H9 (cell line): Measurements from ENCODE around the gene DIPK1B. TPM values are rescaled to one million over a fixed set of nuclear protein-coding genes. Genes with fewer than 3 reads are reported as not detected.
A peak's percentile ranks its signal among the peaks of the same experiment; 100 is the strongest.

ENCODE experiments used
- DNase-seq: peaks from one replicate; pipeline ENCODE4 v3.0.0-alpha.2; 2017
- H2AFZ ChIP-seq: one replicate; pipeline ENCODE4 v1.6.1; 2013; ENCODE audit warnings: mild to moderate bottlenecking, low read length, control low read depth, moderate library complexity
- H2AK5ac ChIP-seq: 2 replicates; pipeline ENCODE4 v1.6.1; 2013; ENCODE audit warnings: low read length, control low read depth, mixed read lengths; ENCODE audit not compliant: insufficient read length
- H2BK120ac ChIP-seq: one replicate; pipeline ENCODE4 v1.6.1; 2013; ENCODE audit warnings: low read depth, mild to moderate bottlenecking, low read length, control low read depth, inconsistent platforms; ENCODE audit not compliant: poor library complexity, severe bottlenecking
- H2BK12ac ChIP-seq: 2 replicates; pipeline ENCODE4 v1.6.1; 2013; ENCODE audit warnings: low read length, control low read depth, mixed read lengths, low read depth; ENCODE audit not compliant: insufficient read length
- H2BK15ac ChIP-seq: 2 replicates; pipeline ENCODE4 v1.6.1; 2013; ENCODE audit warnings: low read depth, low read length, control low read depth
- H2BK20ac ChIP-seq: one replicate; pipeline ENCODE4 v1.6.1; 2013; ENCODE audit warnings: low read depth, mild to moderate bottlenecking, low read length, control low read depth, inconsistent platforms; ENCODE audit not compliant: poor library complexity, severe bottlenecking
- H2BK5ac ChIP-seq: 2 replicates; pipeline ENCODE4 v1.6.1; 2013; ENCODE audit warnings: low read length, control low read depth, mixed read lengths; ENCODE audit not compliant: insufficient read length
- H3K14ac ChIP-seq: 2 replicates; pipeline ENCODE4 v1.6.1; 2013; ENCODE audit warnings: low read length, control low read depth; ENCODE audit not compliant: insufficient read depth
- H3K18ac ChIP-seq: 2 replicates; pipeline ENCODE4 v1.6.1; 2013; ENCODE audit warnings: low read depth, mild to moderate bottlenecking, mixed read lengths, low read length, control low read depth; ENCODE audit not compliant: insufficient read length
- H3K23ac ChIP-seq: 2 replicates; pipeline ENCODE4 v1.6.1; 2013; ENCODE audit warnings: low read length, control low read depth, mixed read lengths, low read depth; ENCODE audit not compliant: insufficient read length
- H3K23me2 ChIP-seq: 2 replicates; pipeline ENCODE4 v1.6.1; 2013; ENCODE audit warnings: low read depth, mild to moderate bottlenecking, mixed read lengths, low read length, control low read depth; ENCODE audit not compliant: insufficient read length, poor library complexity, severe bottlenecking
- H3K27ac ChIP-seq: 2 replicates; pipeline ENCODE4 v1.5.1; 2013; ENCODE audit warnings: low read length, control low read depth, mixed read lengths, low read depth; ENCODE audit not compliant: insufficient read length
- H3K27me3 ChIP-seq: 2 replicates; pipeline ENCODE4 v1.6.1; 2013; ENCODE audit warnings: low read length, control low read depth, inconsistent platforms; ENCODE audit not compliant: insufficient read depth
- H3K4ac ChIP-seq: 2 replicates; pipeline ENCODE4 v1.6.1; 2013; ENCODE audit warnings: low read depth, mild to moderate bottlenecking, control low read depth, inconsistent platforms, low read length, moderate library complexity
- H3K4me1 ChIP-seq: 2 replicates; pipeline ENCODE4 v1.6.1; 2013; ENCODE audit warnings: low read length, control low read depth, inconsistent platforms; ENCODE audit not compliant: insufficient read depth
- H3K4me2 ChIP-seq: 2 replicates; pipeline ENCODE4 v1.6.1; 2013; ENCODE audit warnings: low read length, control low read depth, mixed read lengths; ENCODE audit not compliant: insufficient read length, insufficient read depth
- H3K56ac ChIP-seq: 2 replicates; pipeline ENCODE4 v1.6.1; 2013; ENCODE audit warnings: low read depth, mild to moderate bottlenecking, mixed read lengths, low read length, control low read depth; ENCODE audit not compliant: insufficient read length
- H3K79me1 ChIP-seq: 2 replicates; pipeline ENCODE4 v1.6.1; 2013; ENCODE audit warnings: low read depth, mild to moderate bottlenecking, moderate library complexity, low read length, control low read depth, inconsistent platforms; ENCODE audit not compliant: insufficient read depth, poor library complexity, severe bottlenecking
- H3K79me2 ChIP-seq: 2 replicates; pipeline ENCODE4 v1.6.1; 2013; ENCODE audit warnings: low read length, control low read depth, inconsistent platforms; ENCODE audit not compliant: insufficient read depth
- H3K9ac ChIP-seq: 2 replicates; pipeline ENCODE4 v1.6.1; 2013; ENCODE audit warnings: low read length, control low read depth, mixed read lengths; ENCODE audit not compliant: insufficient read length; ENCODE audit errors: extremely low read depth
- H3K9me3 ChIP-seq: one replicate; pipeline ENCODE4 v1.6.1; 2013; ENCODE audit warnings: low read depth, low read length, inconsistent platforms; ENCODE audit not compliant: control insufficient read depth
- H3T11ph ChIP-seq: one replicate; pipeline ENCODE4 v1.6.1; 2013; ENCODE audit warnings: mild to moderate bottlenecking, low read length, control low read depth, inconsistent platforms
- H4K20me1 ChIP-seq: one replicate; pipeline ENCODE4 v1.6.1; 2013; ENCODE audit not compliant: control insufficient read depth, insufficient read length, insufficient read depth
- H4K5ac ChIP-seq: 2 replicates; pipeline ENCODE4 v1.6.1; 2013; ENCODE audit warnings: low read depth, mild to moderate bottlenecking, mixed read lengths, low read length, control low read depth; ENCODE audit not compliant: insufficient read length
- H4K8ac ChIP-seq: replicated peaks from 2 replicates; pipeline ENCODE4 v1.6.1; 2013; ENCODE audit warnings: low read length, control low read depth, mixed read lengths, low read depth; ENCODE audit not compliant: insufficient read length
- H4K91ac ChIP-seq: 2 replicates; pipeline ENCODE4 v1.6.1; 2013; ENCODE audit warnings: low read depth, mild to moderate bottlenecking, moderate library complexity, mixed read lengths, low read length, control low read depth; ENCODE audit not compliant: insufficient read length
- H3K27ac Mint-ChIP-seq, 3 experiments: 2 replicates in 2 of 3; 3 replicates in 1 of 3; pipeline ENCODE4 v1.8.0; 2020 to 2021; ENCODE audit warnings: mixed read lengths in 3 of 3, mild to moderate bottlenecking in 1 of 3, moderate library complexity in 1 of 3
- H3K27me3 Mint-ChIP-seq: 2 replicates; pipeline ENCODE4 v1.8.0; 2021; ENCODE audit warnings: low read depth, mild to moderate bottlenecking, moderate library complexity, mixed read lengths
- H3K36me3 Mint-ChIP-seq, 3 experiments: 2 replicates in 2 of 3; 3 replicates in 1 of 3; pipeline ENCODE4 v1.8.0; 2020 to 2021; ENCODE audit warnings: low read depth in 3 of 3, mixed read lengths in 3 of 3; ENCODE audit not compliant: insufficient read depth in 1 of 3
- H3K4me1 Mint-ChIP-seq, 2 experiments: 2 replicates each; pipeline ENCODE4 v1.8.0; 2020; ENCODE audit warnings: mixed read lengths in 2 of 2
- H3K4me3 Mint-ChIP-seq, 2 experiments: 2 replicates in 1 of 2; 3 replicates in 1 of 2; pipeline ENCODE4 v1.8.0; 2020 to 2021; ENCODE audit warnings: mild to moderate bottlenecking in 2 of 2, mixed read lengths in 2 of 2, moderate library complexity in 1 of 2
- H3K9me3 Mint-ChIP-seq, 2 experiments: 2 replicates in 1 of 2; 3 replicates in 1 of 2; pipeline ENCODE4 v1.8.0; 2020; ENCODE audit warnings: mild to moderate bottlenecking in 2 of 2, mixed read lengths in 2 of 2, moderate library complexity in 1 of 2
- CTCF ChIP-seq: fragments of 200-600 bp; sonication (generic); conservative IDR thresholded peaks from 3 replicates; pipeline ENCODE4 v1.8.0; 2021; ENCODE audit warnings: antibody characterized with exemption, mild to moderate bottlenecking
- WGBS: extraction: QIAGEN DNeasy Blood & Tissue Kit; methylation state at CpG from one replicate; pipeline ENCODE4 v1.1.7; 2013; ENCODE audit warnings: missing lambda C conversion rate, low lambda C conversion rate, mixed read lengths; ENCODE audit not compliant: insufficient read length; ENCODE audit errors: extremely low coverage; 5-methylcytosine and 5-hydroxymethylcytosine counted together
- total RNA-seq: library from RNA; stranded (reverse); gene quantifications from 2 replicates; pipeline ENCODE4 v1.2.1, GENCODE V29; 2021

The DIPK1B gene
- total RNA-seq, 1 experiment from 2014 or later, result 40.3 TPM

DNA sequence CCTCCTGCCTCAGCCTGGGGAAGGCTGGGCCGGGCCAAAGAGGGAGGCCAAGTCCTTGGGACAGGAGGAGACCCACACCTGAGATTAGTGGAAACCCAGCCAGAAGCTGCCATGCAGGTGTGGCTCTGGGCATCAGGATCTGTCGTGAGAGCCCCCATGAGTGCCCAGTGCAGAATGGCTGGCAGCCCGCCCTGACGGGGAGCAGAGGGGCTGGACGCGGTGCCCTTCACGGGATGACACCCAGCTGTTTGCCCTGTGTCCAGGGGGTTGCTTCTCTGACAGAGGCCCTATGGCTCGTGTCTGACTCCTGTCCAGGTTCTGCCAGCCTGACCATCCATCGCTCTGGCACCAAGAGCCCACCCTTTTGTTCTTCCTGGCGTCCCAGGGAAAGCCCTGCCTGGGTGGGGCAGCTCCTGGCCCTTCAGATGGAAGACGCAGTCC is 8.5 kb downstream of the DIPK1B start:
- H4K20me1 ChIP-seq, result no peaks in the 10 kb centered on the region
- no peak overlapping the region for H4K8ac ChIP-seq
- no peak overlapping the region for H3K14ac ChIP-seq
- H2AK5ac ChIP-seq, result no peak overlapping the region
- Mint-ChIP-seq H3K4me1 (peaks cover 3 to 9% of the 10 kb centered on the region in 2 experiments; a peak in 3 of 4 replicates), H3K9me3 (no peaks in the 10 kb centered on the region; a peak in 1 of 5 replicates), H3K27me3 (no peaks in the 10 kb centered on the region; the same call in 1 of the 2 replicates), H3K27ac (peak overlapping the region in 1 of 3 experiments; percentile 71; a peak in 2 of 7 replicates), H3K4me3 (no peak overlapping the region), H3K36me3 (peaks cover 20 to 31% (median 26%) of the 10 kb centered on the region in 3 experiments; a peak in 6 of 7 replicates)
- no peak for DNase-seq
- H3K79me1 ChIP-seq, result no peaks in the 10 kb centered on the region
- no peak overlapping the region for H3K4me2 ChIP-seq
- no peaks in the 10 kb centered on the region for H3K4me1 ChIP-seq
- H4K91ac ChIP-seq, result no peak overlapping the region
- TF ChIP-seq CTCF, result no peak
- no peak overlapping the region for H3T11ph ChIP-seq
- H4K5ac ChIP-seq, result no peak overlapping the region
- H2BK5ac ChIP-seq, result no peak overlapping the region
- H3K9me3 ChIP-seq, result no peaks in the 10 kb centered on the region
- H3K18ac ChIP-seq, result no peak overlapping the region
- no peak overlapping the region for H2BK12ac ChIP-seq
- no CpG with 5 or more reads among the region's 11 CpGs for WGBS
- no peak overlapping the region for H3K27ac ChIP-seq
- H2BK120ac ChIP-seq, result no peak overlapping the region
- no peak overlapping the region for H2AFZ ChIP-seq
- H3K27me3 ChIP-seq, result no peaks in the 10 kb centered on the region
- no peak overlapping the region for H3K4ac ChIP-seq
- no peak overlapping the region for H2BK15ac ChIP-seq
- H2BK20ac ChIP-seq, result no peak overlapping the region
- H3K9ac ChIP-seq, result no peak overlapping the region
- no peak overlapping the region for H3K56ac ChIP-seq
- H3K79me2 ChIP-seq, result no peaks in the 10 kb centered on the region; the same call in 1 of the 2 replicates
- H3K23me2 ChIP-seq, result no peaks in the 10 kb centered on the region
- no peak overlapping the region for H3K23ac ChIP-seq
